ENCODE measurements around the gene CNTNAP5. TPM values are rescaled to one million over a fixed set of nuclear protein-coding genes. Genes with fewer than 3 reads are reported as not detected.

The CNTNAP5 gene
- total RNA-seq, 1 experiment from 2014 or later, result not detected

DNA sequence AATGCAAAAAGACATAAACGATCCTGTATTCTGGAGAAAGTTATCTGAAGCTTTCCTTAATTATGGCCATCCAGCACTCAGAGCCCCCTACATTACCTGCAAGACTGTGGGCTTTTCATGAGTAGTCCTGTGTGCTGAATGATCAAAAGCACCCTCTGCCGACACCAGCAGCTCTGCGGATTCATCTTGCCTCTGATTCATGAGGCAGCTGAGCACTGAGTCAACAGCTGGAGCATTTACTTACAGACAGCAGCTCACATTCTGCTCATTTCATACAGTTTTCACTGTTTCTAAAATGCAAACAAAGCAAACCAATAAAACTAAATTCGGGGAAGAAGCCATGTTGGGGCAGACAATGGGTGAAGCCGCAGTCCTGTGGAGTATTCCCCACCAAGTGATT, 886.5 kb downstream of the CNTNAP5 start:
- H3K4me1 Mint-ChIP-seq (ENCODE audit: low read depth, unreplicated experiment), result no peaks in the 10 kb centered on the region
- no peaks in the 10 kb centered on the region for H3K36me3 Mint-ChIP-seq (ENCODE audit: insufficient read depth, unreplicated experiment)
- H3K9me3 Mint-ChIP-seq (ENCODE audit: low read depth, unreplicated experiment), result peaks cover 10% of the 10 kb centered on the region
- CTCF ChIA-PET, result no interaction called here
- H3K27ac Mint-ChIP-seq (ENCODE audit: unreplicated experiment), result no peak overlapping the region
- DNase-seq, result no peak
- intact Hi-C loops (cut with micrococcal nuclease; ENCODE audit: unreplicated experiment), result no loop called here
- BruUV-seq (replicated peaks), result no TSS peak
- TF ChIP-seq, protein P1, sequence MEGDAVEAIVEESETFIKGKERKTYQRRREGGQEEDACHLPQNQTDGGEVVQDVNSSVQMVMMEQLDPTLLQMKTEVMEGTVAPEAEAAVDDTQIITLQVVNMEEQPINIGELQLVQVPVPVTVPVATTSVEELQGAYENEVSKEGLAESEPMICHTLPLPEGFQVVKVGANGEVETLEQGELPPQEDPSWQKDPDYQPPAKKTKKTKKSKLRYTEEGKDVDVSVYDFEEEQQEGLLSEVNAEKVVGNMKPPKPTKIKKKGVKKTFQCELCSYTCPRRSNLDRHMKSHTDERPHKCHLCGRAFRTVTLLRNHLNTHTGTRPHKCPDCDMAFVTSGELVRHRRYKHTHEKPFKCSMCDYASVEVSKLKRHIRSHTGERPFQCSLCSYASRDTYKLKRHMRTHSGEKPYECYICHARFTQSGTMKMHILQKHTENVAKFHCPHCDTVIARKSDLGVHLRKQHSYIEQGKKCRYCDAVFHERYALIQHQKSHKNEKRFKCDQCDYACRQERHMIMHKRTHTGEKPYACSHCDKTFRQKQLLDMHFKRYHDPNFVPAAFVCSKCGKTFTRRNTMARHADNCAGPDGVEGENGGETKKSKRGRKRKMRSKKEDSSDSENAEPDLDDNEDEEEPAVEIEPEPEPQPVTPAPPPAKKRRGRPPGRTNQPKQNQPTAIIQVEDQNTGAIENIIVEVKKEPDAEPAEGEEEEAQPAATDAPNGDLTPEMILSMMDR (IDR thresholded peaks at IDR 0.05; ENCODE audit: unreplicated experiment), result no peak
- no peak overlapping the region for H3K4me3 Mint-ChIP-seq (ENCODE audit: low read depth, unreplicated experiment)
- no peaks in the 10 kb centered on the region for H3K27me3 Mint-ChIP-seq (ENCODE audit: unreplicated experiment)

DNA sequence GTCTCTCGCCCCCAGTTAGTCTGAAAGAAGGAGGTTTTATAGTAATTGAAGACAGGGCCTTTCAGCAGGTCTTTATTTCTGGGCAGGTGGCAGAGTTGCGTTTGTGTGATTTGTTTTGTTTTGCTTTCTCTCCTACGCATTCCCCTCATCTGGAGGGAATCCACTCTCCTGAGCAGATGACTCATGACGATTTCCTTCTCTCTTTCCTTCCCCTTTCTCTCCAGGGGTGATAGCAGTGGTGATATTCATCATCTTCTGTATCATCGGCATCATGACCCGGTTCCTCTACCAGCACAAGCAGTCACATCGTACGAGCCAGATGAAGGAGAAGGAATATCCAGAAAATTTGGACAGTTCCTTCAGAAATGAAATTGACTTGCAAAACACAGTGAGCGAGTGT, 888.8 kb downstream of the CNTNAP5 start:
- Mint-ChIP-seq H3K9me3 (ENCODE audit: low read depth, unreplicated experiment) (peaks cover 12% of the 10 kb centered on the region), H3K36me3 (ENCODE audit: insufficient read depth, unreplicated experiment) (no peaks in the 10 kb centered on the region), H3K4me3 (ENCODE audit: low read depth, unreplicated experiment) (no peak overlapping the region), H3K27ac (ENCODE audit: unreplicated experiment) (no peak overlapping the region), H3K4me1 (ENCODE audit: low read depth, unreplicated experiment) (no peaks in the 10 kb centered on the region), H3K27me3 (ENCODE audit: unreplicated experiment) (no peaks in the 10 kb centered on the region)
- TF ChIP-seq, protein P1 (IDR thresholded peaks at IDR 0.05; ENCODE audit: unreplicated experiment), result no peak
- intact Hi-C loops (cut with micrococcal nuclease; ENCODE audit: unreplicated experiment), result no loop called here
- DNase-seq, result no peak
- BruUV-seq (replicated peaks), result no TSS peak
- CTCF ChIA-PET, result no interaction called here

DNA sequence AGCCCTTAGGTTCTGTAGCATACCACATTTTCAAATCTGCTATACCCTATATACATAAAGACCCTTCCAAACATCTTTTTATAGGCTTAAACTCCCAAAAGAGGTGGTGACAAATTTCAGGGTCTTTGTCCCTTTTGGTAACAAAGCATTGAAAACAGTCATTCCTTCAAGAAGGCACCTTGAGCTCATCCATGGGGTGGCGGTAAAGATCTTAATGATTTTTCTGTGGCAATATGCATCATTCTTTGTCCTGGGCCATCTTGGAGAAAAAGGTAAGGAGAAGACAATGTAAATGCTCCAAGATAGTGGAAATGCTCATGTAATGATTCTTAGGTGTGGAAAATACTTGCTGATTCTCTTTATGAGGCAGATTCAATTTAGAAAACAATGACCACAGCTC, 890.5 kb downstream of the CNTNAP5 start:
- no peaks in the 10 kb centered on the region for H3K36me3 Mint-ChIP-seq (ENCODE audit: insufficient read depth, unreplicated experiment)
- H3K4me1 Mint-ChIP-seq (ENCODE audit: low read depth, unreplicated experiment), result no peaks in the 10 kb centered on the region
- H3K4me3 Mint-ChIP-seq (ENCODE audit: low read depth, unreplicated experiment), result no peak overlapping the region
- no TSS peak for BruUV-seq (replicated peaks)
- intact Hi-C loops (cut with micrococcal nuclease; ENCODE audit: unreplicated experiment), result no loop called here
- no peaks in the 10 kb centered on the region for H3K27me3 Mint-ChIP-seq (ENCODE audit: unreplicated experiment)
- TF ChIP-seq, protein P1 (IDR thresholded peaks at IDR 0.05; ENCODE audit: unreplicated experiment), result no peak
- CTCF ChIA-PET, result no interaction called here
- H3K27ac Mint-ChIP-seq (ENCODE audit: unreplicated experiment), result no peak overlapping the region
- H3K9me3 Mint-ChIP-seq (ENCODE audit: low read depth, unreplicated experiment), result peaks cover 12% of the 10 kb centered on the region
- no peak for DNase-seq

DNA sequence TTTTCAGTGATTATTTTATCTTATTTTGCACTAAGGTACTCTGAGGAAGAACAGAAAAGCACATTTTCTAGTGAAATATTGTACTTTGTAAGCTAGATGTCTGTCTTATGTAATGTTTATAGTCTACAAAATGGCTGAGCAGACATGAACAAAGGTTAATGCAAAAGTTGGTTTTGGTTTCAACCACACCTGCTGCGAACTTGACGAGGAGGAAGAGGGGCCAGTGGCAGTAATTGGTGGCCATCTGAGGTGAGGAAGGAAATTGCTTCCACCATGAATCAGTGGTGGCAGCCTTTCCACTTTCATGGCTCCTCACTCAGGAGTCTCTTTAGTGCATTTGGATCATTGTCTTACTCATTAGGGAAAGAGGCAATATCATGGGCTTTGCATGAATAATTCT, 894.2 kb downstream of the CNTNAP5 start:
- Mint-ChIP-seq H3K27me3 (ENCODE audit: unreplicated experiment) (no peaks in the 10 kb centered on the region), H3K36me3 (ENCODE audit: insufficient read depth, unreplicated experiment) (no peaks in the 10 kb centered on the region), H3K9me3 (ENCODE audit: low read depth, unreplicated experiment) (peaks cover 19% of the 10 kb centered on the region), H3K4me3 (ENCODE audit: low read depth, unreplicated experiment) (no peak overlapping the region), H3K27ac (ENCODE audit: unreplicated experiment) (no peak overlapping the region), H3K4me1 (ENCODE audit: low read depth, unreplicated experiment) (no peaks in the 10 kb centered on the region)
- no TSS peak for BruUV-seq (replicated peaks)
- TF ChIP-seq, protein P1 (IDR thresholded peaks at IDR 0.05; ENCODE audit: unreplicated experiment), result no peak
- no peak for DNase-seq
- intact Hi-C loops (cut with micrococcal nuclease; ENCODE audit: unreplicated experiment), result no loop called here
- CTCF ChIA-PET, result no interaction called here

DNA sequence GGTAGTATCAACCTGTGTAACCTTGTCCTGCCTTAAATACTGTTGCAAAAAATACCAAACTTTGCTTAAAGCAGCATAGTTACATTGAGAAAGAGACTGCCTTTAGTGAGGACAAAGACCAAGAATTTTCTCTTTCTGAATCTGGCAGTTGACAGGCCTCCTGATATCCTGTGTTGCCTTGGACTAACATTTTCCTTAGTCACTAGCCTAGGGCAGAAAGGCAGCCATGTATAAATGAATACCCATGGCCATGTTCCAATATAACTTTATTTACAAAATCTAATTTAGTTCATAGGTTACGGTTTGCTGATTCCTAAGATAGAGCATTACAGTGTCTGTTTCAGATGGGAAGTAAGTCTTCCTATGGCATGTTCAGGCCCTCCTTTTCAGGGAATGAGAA, 895.4 kb downstream of the CNTNAP5 start:
- H3K27me3 Mint-ChIP-seq (ENCODE audit: unreplicated experiment), result no peaks in the 10 kb centered on the region
- intact Hi-C loops (cut with micrococcal nuclease; ENCODE audit: unreplicated experiment), result no loop called here
- H3K4me1 Mint-ChIP-seq (ENCODE audit: low read depth, unreplicated experiment), result no peaks in the 10 kb centered on the region
- H3K27ac Mint-ChIP-seq (ENCODE audit: unreplicated experiment), result no peak overlapping the region
- CTCF ChIA-PET, result no interaction called here
- H3K4me3 Mint-ChIP-seq (ENCODE audit: low read depth, unreplicated experiment), result no peak overlapping the region
- peaks cover 19% of the 10 kb centered on the region for H3K9me3 Mint-ChIP-seq (ENCODE audit: low read depth, unreplicated experiment)
- TF ChIP-seq, protein P1 (IDR thresholded peaks at IDR 0.05; ENCODE audit: unreplicated experiment), result no peak
- no TSS peak for BruUV-seq (replicated peaks)
- H3K36me3 Mint-ChIP-seq (ENCODE audit: insufficient read depth, unreplicated experiment), result no peaks in the 10 kb centered on the region
- no peak for DNase-seq
